Measurements from ENCODE around the gene MCC. TPM values are rescaled to one million over a fixed set of nuclear protein-coding genes. Genes with fewer than 3 reads are reported as not detected.

MCC gene
- total RNA-seq, 1 donor from 2014 or later: 18.9 TPM

GRCh38 chr5:113376640-113377039, 111.6 kb downstream of the MCC start:
- Mint-ChIP-seq H3K36me3 (ENCODE audit: insufficient read depth) (peaks cover 5% of the 10 kb centered on the region), H3K4me3 (ENCODE audit: low read depth) (no peak overlapping the region), H3K27me3 (no peaks in the 10 kb centered on the region), H3K4me1 (ENCODE audit: low read depth) (peaks cover 18% of the 10 kb centered on the region), H3K27ac (no peak overlapping the region), H3K9me3 (ENCODE audit: low read depth) (no peaks in the 10 kb centered on the region)
- DNase-seq (ENCODE audit: low spot score, unreplicated experiment): no peak
- no peak for TF ChIP-seq CTCF (IDR thresholded peaks at IDR 0.05; ENCODE audit: unreplicated experiment)

- no peak for TF ChIP-seq CTCF (IDR thresholded peaks at IDR 0.05; ENCODE audit: unreplicated experiment)
- H3K4me1 Mint-ChIP-seq (ENCODE audit: low read depth): peaks cover 15% of the 10 kb centered on the region
- H3K36me3 Mint-ChIP-seq (ENCODE audit: insufficient read depth): peaks cover 5% of the 10 kb centered on the region
- H3K27ac Mint-ChIP-seq: no peak overlapping the region
- no peaks in the 10 kb centered on the region for H3K9me3 Mint-ChIP-seq (ENCODE audit: low read depth)
- DNase-seq (ENCODE audit: low spot score, unreplicated experiment): no peak
- H3K4me3 Mint-ChIP-seq (ENCODE audit: low read depth): no peak overlapping the region
- no peaks in the 10 kb centered on the region for H3K27me3 Mint-ChIP-seq
Measured at GRCh38 chr5:113375480-113376060, 112.7 kb downstream of the MCC start.

- TF ChIP-seq CTCF (IDR thresholded peaks at IDR 0.05; ENCODE audit: unreplicated experiment): no peak
- Mint-ChIP-seq H3K4me1 (ENCODE audit: low read depth) (peaks cover 18% of the 10 kb centered on the region), H3K4me3 (ENCODE audit: low read depth) (no peak overlapping the region), H3K27me3 (no peaks in the 10 kb centered on the region), H3K36me3 (ENCODE audit: insufficient read depth) (peaks cover 6% of the 10 kb centered on the region), H3K27ac (no peak overlapping the region), H3K9me3 (ENCODE audit: low read depth) (peaks cover 5% of the 10 kb centered on the region)
- no peak for DNase-seq (ENCODE audit: low spot score, unreplicated experiment)
Measured at GRCh38 chr5:113373426-113373825, 114.8 kb downstream of the MCC start.

- TF ChIP-seq CTCF (IDR thresholded peaks at IDR 0.05; ENCODE audit: unreplicated experiment): no peak
- H3K9me3 Mint-ChIP-seq (ENCODE audit: low read depth): peaks cover 5% of the 10 kb centered on the region
- peaks cover 6% of the 10 kb centered on the region for H3K36me3 Mint-ChIP-seq (ENCODE audit: insufficient read depth)
- DNase-seq (ENCODE audit: low spot score, unreplicated experiment): no peak
- H3K27me3 Mint-ChIP-seq: no peaks in the 10 kb centered on the region
- H3K4me1 Mint-ChIP-seq (ENCODE audit: low read depth): peaks cover 29% of the 10 kb centered on the region
- H3K4me3 Mint-ChIP-seq (ENCODE audit: low read depth): no peak overlapping the region
- peak overlapping the region; percentile 89 for H3K27ac Mint-ChIP-seq
Measured at GRCh38 chr5:113371721-113372196, 116.5 kb downstream of the MCC start.

GRCh38 chr5:113367586-113367985, 120.7 kb downstream of the MCC start:
- Mint-ChIP-seq H3K4me3 (ENCODE audit: low read depth) (no peak overlapping the region), H3K36me3 (ENCODE audit: insufficient read depth) (peaks cover 20% of the 10 kb centered on the region), H3K4me1 (ENCODE audit: low read depth) (peaks cover 26% of the 10 kb centered on the region), H3K27me3 (no peaks in the 10 kb centered on the region), H3K27ac (no peak overlapping the region), H3K9me3 (ENCODE audit: low read depth) (peaks cover 23% of the 10 kb centered on the region)
- TF ChIP-seq CTCF (IDR thresholded peaks at IDR 0.05; ENCODE audit: unreplicated experiment): no peak
- DNase-seq (ENCODE audit: low spot score, unreplicated experiment): no peak

Data from progenitor cell of endocrine pancreas (in vitro differentiated cells).